Mucosa of descending colon (tissue), 3 donors: ENCODE results near the gene CPNE7. TPM values are rescaled to one million over a fixed set of nuclear protein-coding genes. Genes with fewer than 3 reads are reported as not detected.

ENCODE experiments used
- ATAC-seq: fragments of 200-7000 bp; cut with Tn5 transposase; one replicate; pipeline ENCODE4 v1.9.1; 2020; ENCODE audit warnings: mild to moderate bottlenecking, moderate library complexity
- DNase-seq, 3 donors: peaks; one replicate each; pipeline ENCODE4 v3.0.0-alpha.2; 2020
- H3K36me3 ChIP-seq: fragments of 200-600 bp; one replicate; pipeline ENCODE4 v1.8.0; 2021; ENCODE audit warnings: low read depth, mild to moderate bottlenecking
- H3K4me1 ChIP-seq: fragments of 200-600 bp; one replicate; pipeline ENCODE4 v1.8.0; 2021; ENCODE audit warnings: low read depth, mild to moderate bottlenecking
- H3K4me3 ChIP-seq: fragments of 200-600 bp; one replicate; pipeline ENCODE4 v1.8.0; 2021; ENCODE audit warnings: mild to moderate bottlenecking
- H3K9me3 ChIP-seq: fragments of 200-600 bp; one replicate; pipeline ENCODE4 v1.8.0; 2021; ENCODE audit warnings: mild to moderate bottlenecking
- CTCF ChIP-seq: fragments of 200-600 bp; IDR thresholded peaks from one replicate; pipeline ENCODE4 v1.8.0; 2022; ENCODE audit warnings: antibody characterized with exemption, mild to moderate bottlenecking
- intact Hi-C, 2 donors: fragments of 100-400 bp; cut with DNase I in 1 of 2; cut with micrococcal nuclease in 1 of 2; formaldehyde crosslinking; loops; one replicate each; pipeline versions ENCODE4 v1.11.0 to v1.11.1; 2022; cut with DNase I, micrococcal nuclease
- total RNA-seq, 3 donors: library from RNA; stranded (reverse); fragmentation: NEBNext Ultra II Directional in 2 of 3; extraction: Animal tissue kit (Norgen Biotek cat#: 25700) in 2 of 3; gene quantifications; one replicate each; pipeline versions ENCODE4 v1.2.1 to v1.2.4, GENCODE V29; 2021 to 2023
- donor health status: DM: no; HTN: no; CAD: no; lungs with moderate emphysema.
- donor health status: DM: no; HTN: no; CAD: no.
- donor health status: DM: no; HTN: yes; CAD: no.

The CPNE7 gene
- total RNA-seq, 3 donors from 2014 or later: 0.72 to 2.0 (median 0.79) TPM

GRCh38 chr16:89615596-89616090 lies 40.1 kb downstream of the CPNE7 start:
- Histone ChIP-seq H3K36me3 (no peaks in the 10 kb centered on the region), H3K4me1 (no peaks in the 10 kb centered on the region), H3K9me3 (no peaks in the 10 kb centered on the region), H3K4me3 (no peak overlapping the region)
- peak; percentile 67 for TF ChIP-seq CTCF
- intact Hi-C loops: no loop called here
- DNase-seq: peak in 2 of 3 donors; percentile 37 to 63
- ATAC-seq: peak; percentile 52

- Histone ChIP-seq H3K36me3 (no peaks in the 10 kb centered on the region), H3K9me3 (no peaks in the 10 kb centered on the region), H3K4me1 (no peaks in the 10 kb centered on the region), H3K4me3 (no peak overlapping the region)
- intact Hi-C loops: no loop called here
- DNase-seq (no peak), ATAC-seq (no peak)
- TF ChIP-seq CTCF: no peak
Observed at GRCh38 chr16:89616623-89617022, 41.1 kb downstream of the CPNE7 start.

- Histone ChIP-seq H3K4me3 (no peak overlapping the region), H3K4me1 (no peaks in the 10 kb centered on the region), H3K36me3 (no peaks in the 10 kb centered on the region), H3K9me3 (no peaks in the 10 kb centered on the region)
- ATAC-seq (no peak), DNase-seq (no peak)
- intact Hi-C loops: no loop called here
- no peak for TF ChIP-seq CTCF
Observed at GRCh38 chr16:89617036-89617435, 41.5 kb downstream of the CPNE7 start.

- Histone ChIP-seq H3K4me3 (no peak overlapping the region), H3K4me1 (no peaks in the 10 kb centered on the region), H3K36me3 (no peaks in the 10 kb centered on the region), H3K9me3 (no peaks in the 10 kb centered on the region)
- DNase-seq: no peak
- TF ChIP-seq CTCF: no peak
- intact Hi-C loops: no loop called here
- ATAC-seq: no peak
Observed at GRCh38 chr16:89618109-89618998, 42.8 kb downstream of the CPNE7 start.

GRCh38 chr16:89619840-89620239 lies 44.3 kb downstream of the CPNE7 start:
- TF ChIP-seq CTCF: no peak
- Histone ChIP-seq H3K4me1 (no peaks in the 10 kb centered on the region), H3K36me3 (no peaks in the 10 kb centered on the region), H3K4me3 (no peak overlapping the region), H3K9me3 (no peaks in the 10 kb centered on the region)
- no peak for DNase-seq
- intact Hi-C loops: no loop called here
- no peak for ATAC-seq
